Measurements from ENCODE around the gene PRRX1.

DNA sequence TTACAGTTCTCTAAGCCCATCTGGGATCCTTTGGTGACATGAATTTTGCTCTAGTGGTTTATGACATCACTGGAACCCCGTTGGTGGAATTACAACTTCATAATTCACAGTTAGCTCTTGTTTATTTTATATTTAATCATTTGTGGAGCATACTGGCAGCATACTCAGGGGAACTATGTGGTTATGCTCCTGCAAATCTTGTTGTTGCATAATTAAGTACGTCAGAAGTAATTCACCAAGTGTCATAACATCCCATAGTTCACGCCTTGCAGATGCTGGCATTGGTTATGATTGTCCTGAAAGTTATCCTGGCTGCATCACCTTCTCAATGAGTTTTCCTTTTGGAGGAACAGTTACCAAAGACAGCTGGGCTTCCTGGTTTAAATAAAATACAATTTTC, 16.5 kb downstream of the PRRX1 start:
- TF ChIP-seq, protein P1, sequence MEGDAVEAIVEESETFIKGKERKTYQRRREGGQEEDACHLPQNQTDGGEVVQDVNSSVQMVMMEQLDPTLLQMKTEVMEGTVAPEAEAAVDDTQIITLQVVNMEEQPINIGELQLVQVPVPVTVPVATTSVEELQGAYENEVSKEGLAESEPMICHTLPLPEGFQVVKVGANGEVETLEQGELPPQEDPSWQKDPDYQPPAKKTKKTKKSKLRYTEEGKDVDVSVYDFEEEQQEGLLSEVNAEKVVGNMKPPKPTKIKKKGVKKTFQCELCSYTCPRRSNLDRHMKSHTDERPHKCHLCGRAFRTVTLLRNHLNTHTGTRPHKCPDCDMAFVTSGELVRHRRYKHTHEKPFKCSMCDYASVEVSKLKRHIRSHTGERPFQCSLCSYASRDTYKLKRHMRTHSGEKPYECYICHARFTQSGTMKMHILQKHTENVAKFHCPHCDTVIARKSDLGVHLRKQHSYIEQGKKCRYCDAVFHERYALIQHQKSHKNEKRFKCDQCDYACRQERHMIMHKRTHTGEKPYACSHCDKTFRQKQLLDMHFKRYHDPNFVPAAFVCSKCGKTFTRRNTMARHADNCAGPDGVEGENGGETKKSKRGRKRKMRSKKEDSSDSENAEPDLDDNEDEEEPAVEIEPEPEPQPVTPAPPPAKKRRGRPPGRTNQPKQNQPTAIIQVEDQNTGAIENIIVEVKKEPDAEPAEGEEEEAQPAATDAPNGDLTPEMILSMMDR (conservative IDR thresholded peaks at IDR 0.05 in 1 of 2, IDR thresholded peaks at IDR 0.05 in 1 of 2; ENCODE audit: extremely low read depth in 1 of 2, insufficient read depth in 1 of 2, low read depth in 1 of 2, low read length in 2 of 2): no peak
- no peak for TF ChIP-seq EZH2 (IDR thresholded peaks at IDR 0.05; ENCODE audit: borderline replicate concordance, low read length)
